GM18507 (cell line): Measurements from ENCODE around the gene RBM33.
"Not testable (repeated sequence)": the region's sequence is repeated elsewhere in the genome, so short reads cannot be mapped to it uniquely, and the experiment has no call there.

Experiments
- DNase-seq: peaks from one replicate; pipeline ENCODE4 v3.0.0; 2011; ENCODE audit warnings: low read depth; ENCODE audit not compliant: insufficient read length; ENCODE audit errors: extremely low spot score
- FAIRE-seq: peaks from 2 replicates; lab custom pipeline; 2011; peaks lifted over from hg19 to GRCh38; lab: Jason Lieb, UNC

Gene RBM33

GRCh38 chr7:155644178-155644970, at the start of gene RBM33:
Gene RBM33 (plus strand): TSS chr7:155644661. CDS start chr7:155644877, 216 bp downstream.
- FAIRE-seq (peak; percentile 87), DNase-seq (peak; percentile 86)

- DNase-seq (no peak), FAIRE-seq (no peak)
Observed at GRCh38 chr7:155594961-155595366, 49.5 kb upstream of the RBM33 start.

DNA sequence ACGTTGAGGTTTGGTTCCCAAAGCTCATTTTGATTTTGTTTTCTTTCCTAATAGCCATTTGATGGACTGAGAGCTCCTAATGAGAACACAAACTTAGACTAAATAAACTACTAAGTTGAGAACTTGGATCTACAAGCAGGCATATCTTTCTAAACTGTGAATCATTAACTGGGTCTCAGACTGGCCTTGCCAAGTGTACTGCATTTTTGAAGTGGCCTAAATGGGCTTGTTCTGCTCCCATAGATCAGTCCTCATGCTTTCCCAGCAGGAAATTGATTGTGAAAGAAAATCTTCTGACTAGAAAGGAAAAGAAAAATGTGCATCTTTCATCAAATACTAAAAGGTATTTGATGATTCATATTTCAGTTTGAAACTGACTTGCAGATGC, 46.7 kb upstream of the RBM33 start:
- FAIRE-seq = no peak
- DNase-seq = no peak

GRCh38 chr7:155598810-155599210, 45.7 kb upstream of the RBM33 start:
- DNase-seq (peak; percentile 58), FAIRE-seq (peak; percentile 94)

- DNase-seq = no peak
- no peak for FAIRE-seq
Observed at GRCh38 chr7:155602156-155602555, 42.3 kb upstream of the RBM33 start.

- FAIRE-seq (no peak), DNase-seq (no peak)
Observed at GRCh38 chr7:155602750-155603149, 41.7 kb upstream of the RBM33 start.

GRCh38 chr7:155603205-155603857, 41.1 kb upstream of the RBM33 start:
- DNase-seq = no peak
- FAIRE-seq = no peak

GRCh38 chr7:155603858-155604503, 40.5 kb upstream of the RBM33 start:
- FAIRE-seq (no peak), DNase-seq (no peak)

- FAIRE-seq = no peak
Observed at GRCh38 chr7:155604504-155604997, 39.9 kb upstream of the RBM33 start.

DNA sequence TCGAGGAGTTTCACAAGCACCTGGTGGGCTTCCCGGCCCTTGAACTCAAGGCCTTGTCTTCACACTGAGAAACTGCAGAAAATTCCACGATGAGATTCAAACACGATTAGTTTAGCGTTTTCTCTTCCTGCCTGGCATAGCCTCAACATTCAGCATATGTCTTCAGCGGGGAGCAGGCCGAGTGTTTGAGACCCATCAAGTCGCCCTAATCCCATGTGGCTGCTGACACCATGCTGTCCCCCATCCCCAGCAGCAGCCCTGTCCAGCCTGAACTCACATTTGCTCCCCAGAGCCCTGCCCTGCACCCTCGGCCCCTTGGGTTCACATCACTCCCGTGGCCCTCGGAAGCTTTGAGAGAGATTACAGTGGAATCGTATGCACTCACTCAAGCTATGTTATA, 35.3 kb upstream of the RBM33 start:
- DNase-seq (no peak), FAIRE-seq (no peak)

More at GRCh38 chr7:155604504-155604997, 39.9 kb upstream of the RBM33 start:
- no peak for DNase-seq

GRCh38 chr7:155610633-155611193, 33.7 kb upstream of the RBM33 start:
- FAIRE-seq (no peak), DNase-seq (no peak)

GRCh38 chr7:155611808-155612447, 32.5 kb upstream of the RBM33 start:
- no peak for DNase-seq
- no peak for FAIRE-seq

DNA sequence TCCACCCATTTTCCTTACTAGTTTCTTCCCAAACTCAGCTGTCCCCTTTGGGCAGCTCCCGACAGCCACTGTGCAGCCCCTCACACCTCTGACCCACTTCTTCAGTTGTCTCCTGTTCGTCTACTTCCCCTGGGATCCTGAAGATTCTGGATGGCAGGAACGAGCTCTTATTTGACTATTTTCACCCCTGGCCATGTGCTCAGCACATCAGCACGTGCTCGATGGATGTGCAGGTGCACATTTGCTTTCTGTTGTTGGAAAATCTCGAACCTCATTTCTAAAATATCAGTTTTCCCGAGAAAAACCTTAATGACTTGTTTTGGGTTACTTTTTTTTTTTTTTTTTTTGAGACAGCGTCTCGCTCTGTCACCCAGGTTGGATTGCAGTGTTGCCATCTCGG, 31.8 kb upstream of the RBM33 start:
- FAIRE-seq = no peak
- no peak for DNase-seq

- not testable (repeated sequence) for DNase-seq, FAIRE-seq
Observed at GRCh38 chr7:155615085-155615484, 29.4 kb upstream of the RBM33 start.

- no peak for DNase-seq
Observed at GRCh38 chr7:155618708-155619633, 25.5 kb upstream of the RBM33 start.

GRCh38 chr7:155619634-155620271, 24.7 kb upstream of the RBM33 start:
- DNase-seq (no peak), FAIRE-seq (no peak)

More at GRCh38 chr7:155618708-155619633, 25.5 kb upstream of the RBM33 start:
- no peak for FAIRE-seq

DNA sequence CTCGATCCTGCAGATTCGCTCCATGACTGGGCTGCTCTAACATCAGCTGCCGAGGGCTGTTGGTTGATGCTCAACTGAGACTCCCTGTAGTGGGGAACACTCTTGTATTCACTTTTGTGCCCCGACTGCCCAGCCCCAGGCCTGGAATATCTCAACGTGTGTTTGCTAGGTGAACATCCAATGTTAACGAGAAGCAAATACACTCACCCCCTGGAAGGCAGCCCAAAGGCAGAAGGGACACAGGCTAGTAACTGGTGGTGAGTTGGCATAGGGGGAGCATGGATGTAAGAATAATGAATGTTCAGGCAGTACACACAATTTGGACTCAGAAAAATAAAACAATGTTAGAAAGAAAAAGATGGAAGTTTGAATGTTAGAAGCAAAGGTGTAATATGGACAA, 24.0 kb upstream of the RBM33 start:
- FAIRE-seq = no peak

DNA sequence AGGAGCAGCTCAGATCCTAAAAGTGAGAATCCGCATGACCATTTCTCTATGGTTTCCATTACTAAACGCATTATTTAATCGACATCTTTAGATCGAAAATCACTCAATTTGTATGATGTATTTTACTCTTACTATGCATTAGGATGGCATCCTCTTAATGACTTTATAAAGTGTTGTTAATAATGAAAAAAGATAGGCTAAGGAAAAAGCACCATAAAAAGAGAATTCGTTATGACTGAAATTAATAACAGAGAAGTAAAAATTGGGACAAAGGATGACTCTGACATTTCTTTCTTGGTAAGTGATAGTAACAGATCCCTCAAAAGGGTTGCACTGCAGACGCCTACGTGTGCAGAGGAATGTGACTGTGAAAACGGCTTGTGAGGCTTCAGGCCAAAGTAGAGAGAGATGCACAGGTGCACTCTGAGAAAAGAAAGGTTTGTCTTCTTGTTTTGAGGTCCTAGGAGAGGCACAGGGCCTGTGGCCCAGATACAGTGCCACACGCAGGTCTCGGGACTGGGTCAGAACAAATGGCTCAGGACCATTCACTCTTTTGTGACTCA, 23.0 kb upstream of the RBM33 start:
- FAIRE-seq = no peak
- DNase-seq = no peak

More for the DNA sequence above, 24.0 kb upstream of the RBM33 start:
- no peak for DNase-seq
